OCI-LY7 (cell line): ENCODE results near the gene PPP1R27. TPM values are rescaled to one million over a fixed set of nuclear protein-coding genes. Genes with fewer than 3 reads are reported as not detected.

Source experiments
- BruUV-seq: library from RNA; stranded (reverse); fragments of 400-500 nt; replicated peaks from 2 replicates; lab custom pipeline; 2021; lab: Mats Ljungman, UMichigan
- CTCF ChIA-PET: fragments of 300-600 bp; sonication (Branson Sonifier 250); formaldehyde crosslinking; loops from one replicate; lab custom pipeline; 2022; ENCODE audit warnings: antibody characterized with exemption; ENCODE audit not compliant: unreplicated experiment; lab: Charles Lee
- POLR2A ChIA-PET: fragments of 300-600 bp; sonication (Branson Sonifier 250); formaldehyde crosslinking; loops from one replicate; lab custom pipeline; 2022; ENCODE audit warnings: antibody characterized with exemption; lab: Charles Lee
- DNase-seq: peaks from one replicate; pipeline ENCODE4 v3.0.0-alpha.2; 2015; ENCODE audit warnings: low spot score
- H2AFZ ChIP-seq: fragments of 200-600 bp; sonication (generic), shearing (Covaris generic); 2 replicates; pipeline ENCODE4 v1.6.1; 2014; ENCODE audit warnings: mild to moderate bottlenecking, antibody characterized with exemption, low read length, moderate library complexity
- H3K27ac ChIP-seq: fragments of 200-600 bp; sonication (generic); 2 replicates; pipeline ENCODE4 v1.5.1; 2014; ENCODE audit warnings: mixed run types, low read depth, mild to moderate bottlenecking, moderate library complexity, low read length, inconsistent platforms; ENCODE audit not compliant: poor library complexity, severe bottlenecking
- H3K36me3 ChIP-seq: fragments of 200-600 bp; sonication (generic); 2 replicates; pipeline ENCODE4 v1.6.1; 2014; ENCODE audit warnings: mild to moderate bottlenecking, antibody characterized with exemption, low read length, moderate library complexity, mixed read lengths; ENCODE audit not compliant: insufficient read depth
- H3K4me1 ChIP-seq: fragments of 200-600 bp; sonication (generic); 2 replicates; pipeline ENCODE4 v1.5.1; 2014; ENCODE audit warnings: mild to moderate bottlenecking, low read length; ENCODE audit not compliant: insufficient read depth, poor library complexity, severe bottlenecking
- H3K4me2 ChIP-seq: fragments of 200-600 bp; sonication (generic); 2 replicates; pipeline ENCODE4 v1.6.1; 2014; ENCODE audit warnings: mild to moderate bottlenecking, low read length
- H3K4me3 ChIP-seq: fragments of 200-600 bp; sonication (generic); 2 replicates; pipeline ENCODE4 v1.5.1; 2014; ENCODE audit warnings: mild to moderate bottlenecking, low read depth, low read length; ENCODE audit not compliant: poor library complexity, severe bottlenecking
- H3K79me2 ChIP-seq: fragments of 200-600 bp; sonication (generic); 2 replicates; pipeline ENCODE4 v1.6.1; 2016; ENCODE audit warnings: low read depth, mild to moderate bottlenecking, low read length, moderate library complexity, mixed read lengths; ENCODE audit not compliant: insufficient read depth
- H3K9me2 ChIP-seq: fragments of 200-600 bp; sonication (generic); 2 replicates; pipeline ENCODE4 v1.6.1; 2016; ENCODE audit warnings: mild to moderate bottlenecking, low read length, mixed read lengths; ENCODE audit not compliant: insufficient read depth
- H3K9me3 ChIP-seq: fragments of 200-600 bp; sonication (generic); 2 replicates; pipeline ENCODE4 v1.6.1; 2014; ENCODE audit warnings: mild to moderate bottlenecking, mixed run types, low read length, mixed read lengths
- H4K20me1 ChIP-seq: fragments of 200-600 bp; sonication (generic); 2 replicates; pipeline ENCODE4 v1.6.1; 2014; ENCODE audit warnings: mild to moderate bottlenecking, antibody characterized with exemption, low read length, moderate library complexity, mixed read lengths; ENCODE audit not compliant: insufficient read depth
- EZH2phosphoT487 ChIP-seq: fragments of 200-600 bp; sonication (generic); IDR thresholded peaks from 2 replicates; pipeline ENCODE4 v1.6.1; 2018; ENCODE audit warnings: low read depth, borderline replicate concordance, mild to moderate bottlenecking, mixed run types, antibody characterized with exemption, low read length, moderate library complexity, mixed read lengths
- intact Hi-C: fragments of 100-400 bp; cut with micrococcal nuclease; formaldehyde crosslinking; loops from one replicate; pipeline ENCODE4 v1.10.0; 2022; ENCODE audit not compliant: unreplicated experiment
- total RNA-seq, 2 experiments: library from RNA; depleted of rRNA in 1 of 2; stranded (reverse); fragments of >200 nt in 1 of 2; shearing (Covaris generic) in 1 of 2; gene quantifications; 2 replicates each; pipeline ENCODE4 v1.2.3, GENCODE V29; 2014 to 2022
- TF ChIP-seq, protein P1 (sequence below): fragments of 200-600 bp; sonication (generic); conservative IDR thresholded peaks from 2 replicates; pipeline ENCODE4 v1.5.1; 2014; ENCODE audit warnings: mild to moderate bottlenecking, antibody characterized with exemption, low read length, moderate library complexity, mixed read lengths

The PPP1R27 gene
- total RNA-seq, 2 experiments from 2014 or later = not detected

DNA sequence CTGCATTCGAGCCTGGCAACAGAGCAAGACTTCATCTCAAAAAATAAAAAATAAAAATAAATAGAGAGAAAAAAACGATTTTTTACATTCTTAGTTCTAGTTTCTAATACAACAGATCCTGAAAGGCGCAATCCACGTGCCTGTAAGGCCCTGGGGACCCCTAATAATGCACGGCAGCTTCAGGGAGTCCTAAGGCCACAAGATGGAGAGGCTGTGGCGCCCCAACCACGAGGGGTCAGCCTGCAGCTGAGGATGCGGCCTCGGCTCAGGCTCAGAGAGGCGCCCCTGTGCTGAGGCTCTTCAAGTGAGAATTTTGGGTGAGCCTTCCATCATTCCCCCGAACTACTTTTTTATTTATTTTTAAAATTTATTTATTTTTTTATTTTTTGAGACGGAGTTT, 14.6 kb upstream of the PPP1R27 start:
- ChIA-PET CTCF (no interaction called here), POLR2A (no interaction called here)
- Histone ChIP-seq H3K9me3 (no peaks in the 10 kb centered on the region), H4K20me1 (no peaks in the 10 kb centered on the region), H3K4me2 (no peak overlapping the region), H3K27ac (no peak overlapping the region), H3K9me2 (no peaks in the 10 kb centered on the region), H3K4me3 (no peak overlapping the region), H3K36me3 (peaks cover 92% of the 10 kb centered on the region), H3K4me1 (no peaks in the 10 kb centered on the region), H2AFZ (no peak overlapping the region), H3K79me2 (no peaks in the 10 kb centered on the region)
- intact Hi-C loops = no loop called here
- BruUV-seq = no TSS peak
- no peak for TF ChIP-seq EZH2phosphoT487
- TF ChIP-seq, protein P1, sequence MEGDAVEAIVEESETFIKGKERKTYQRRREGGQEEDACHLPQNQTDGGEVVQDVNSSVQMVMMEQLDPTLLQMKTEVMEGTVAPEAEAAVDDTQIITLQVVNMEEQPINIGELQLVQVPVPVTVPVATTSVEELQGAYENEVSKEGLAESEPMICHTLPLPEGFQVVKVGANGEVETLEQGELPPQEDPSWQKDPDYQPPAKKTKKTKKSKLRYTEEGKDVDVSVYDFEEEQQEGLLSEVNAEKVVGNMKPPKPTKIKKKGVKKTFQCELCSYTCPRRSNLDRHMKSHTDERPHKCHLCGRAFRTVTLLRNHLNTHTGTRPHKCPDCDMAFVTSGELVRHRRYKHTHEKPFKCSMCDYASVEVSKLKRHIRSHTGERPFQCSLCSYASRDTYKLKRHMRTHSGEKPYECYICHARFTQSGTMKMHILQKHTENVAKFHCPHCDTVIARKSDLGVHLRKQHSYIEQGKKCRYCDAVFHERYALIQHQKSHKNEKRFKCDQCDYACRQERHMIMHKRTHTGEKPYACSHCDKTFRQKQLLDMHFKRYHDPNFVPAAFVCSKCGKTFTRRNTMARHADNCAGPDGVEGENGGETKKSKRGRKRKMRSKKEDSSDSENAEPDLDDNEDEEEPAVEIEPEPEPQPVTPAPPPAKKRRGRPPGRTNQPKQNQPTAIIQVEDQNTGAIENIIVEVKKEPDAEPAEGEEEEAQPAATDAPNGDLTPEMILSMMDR = no peak
- DNase-seq = no peak

DNA sequence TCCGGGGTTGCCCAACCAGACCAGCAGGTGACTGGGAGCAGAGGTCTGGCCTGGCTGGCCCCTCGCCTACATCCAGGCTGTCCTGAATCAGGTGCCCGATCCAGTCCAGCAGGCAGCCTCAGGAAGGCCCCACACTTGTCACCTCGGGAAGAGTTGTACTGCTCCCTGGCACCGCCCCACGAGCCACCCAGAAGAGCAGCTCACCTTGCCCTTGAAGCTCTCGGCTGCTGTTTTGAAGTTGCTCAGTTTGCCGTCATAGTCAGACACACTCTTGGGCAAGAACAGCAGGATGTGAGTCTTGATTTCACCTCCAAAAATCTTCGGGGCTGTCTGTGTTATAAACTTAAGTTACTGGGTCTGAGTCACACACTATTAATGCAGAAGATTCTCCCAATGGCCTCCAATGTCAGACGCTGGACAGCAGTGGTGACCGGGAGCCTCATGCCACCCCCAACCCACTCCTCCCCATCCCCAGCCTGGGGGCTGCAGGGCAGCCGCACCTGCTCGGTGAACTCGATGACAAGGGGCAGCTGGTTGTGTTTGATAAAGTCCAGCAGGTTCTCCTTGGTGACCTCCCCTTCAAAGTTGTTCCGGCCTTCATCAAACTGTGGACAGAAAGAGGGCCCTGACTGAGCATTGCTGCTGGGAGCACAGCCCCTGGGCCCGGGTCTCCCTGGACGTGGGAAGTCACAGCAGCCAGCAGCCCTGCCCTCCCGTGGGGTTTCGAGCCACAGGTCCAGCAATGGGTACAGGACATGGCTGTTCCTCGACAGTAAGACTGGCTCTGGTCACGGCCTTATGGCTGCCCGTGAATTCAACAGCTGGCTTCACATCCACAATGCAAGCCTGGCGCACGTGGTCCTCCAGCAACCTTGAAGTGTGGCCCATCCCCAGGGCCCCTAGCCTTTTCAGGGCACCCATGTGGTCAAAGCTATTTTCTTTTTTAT, 12.2 kb upstream of the PPP1R27 start:
- BruUV-seq = no TSS peak
- H3K4me1 ChIP-seq = no peaks in the 10 kb centered on the region
- no peaks in the 10 kb centered on the region for H3K9me2 ChIP-seq
- H4K20me1 ChIP-seq = no peaks in the 10 kb centered on the region
- TF ChIP-seq, protein P1 = no peak
- TF ChIP-seq EZH2phosphoT487 = no peak
- no peak overlapping the region for H3K4me2 ChIP-seq
- intact Hi-C loops = no loop called here
- H3K36me3 ChIP-seq = peaks cover 90% of the 10 kb centered on the region
- POLR2A ChIA-PET = no interaction called here
- no peak overlapping the region for H2AFZ ChIP-seq
- H3K27ac ChIP-seq = no peak overlapping the region
- DNase-seq = no peak
- H3K79me2 ChIP-seq = no peaks in the 10 kb centered on the region
- H3K9me3 ChIP-seq = no peaks in the 10 kb centered on the region
- CTCF ChIA-PET = no interaction called here
- H3K4me3 ChIP-seq = no peak overlapping the region
